ENCODE data around the gene ITGB3BP. TPM values are rescaled to one million over a fixed set of nuclear protein-coding genes. Genes with fewer than 3 reads are reported as not detected.

Gene ITGB3BP
- polyA plus RNA-seq, 1 experiment: 5.5 TPM

DNA sequence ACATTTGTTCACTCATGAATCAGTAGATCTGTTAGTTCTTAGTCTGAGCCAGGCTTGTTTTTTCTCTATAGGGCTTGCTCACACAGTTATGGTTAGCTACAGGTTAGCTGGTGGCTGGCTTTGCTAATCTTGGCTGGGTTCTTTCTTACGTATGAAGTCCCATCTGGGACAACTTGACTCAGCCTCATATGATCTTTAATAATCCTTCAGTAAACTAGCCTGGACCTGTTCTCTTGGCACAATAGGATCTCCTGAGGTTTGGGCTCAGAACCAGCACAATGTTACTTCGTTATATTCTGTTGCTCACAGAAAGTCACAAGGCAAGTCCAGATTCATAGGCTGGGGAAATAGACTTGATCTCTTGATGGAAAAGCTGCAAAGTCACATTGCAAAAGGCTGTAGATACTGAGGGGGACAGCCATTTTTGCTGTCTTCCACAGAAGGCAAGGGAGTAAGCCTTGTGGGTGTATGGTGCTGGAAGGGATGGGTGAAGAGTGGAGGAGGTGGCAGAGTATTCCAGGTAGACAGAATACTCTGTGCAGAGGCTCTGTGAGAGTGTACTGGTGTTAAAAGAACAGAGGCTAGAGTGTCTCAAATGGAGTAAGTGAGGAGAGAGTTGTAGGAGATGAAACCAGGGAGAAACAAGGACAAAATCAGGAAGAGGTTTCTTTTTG lies 24.7 kb upstream of the ITGB3BP start:
- Histone ChIP-seq H3K36me3 (ENCODE audit: control insufficient read depth, insufficient read depth, low read length) (no peaks in the 10 kb centered on the region), H3K4me3 (ENCODE audit: low read depth, low read length) (no peak overlapping the region), H3K27me3 (ENCODE audit: control insufficient read depth, insufficient read depth, low read length) (no peaks in the 10 kb centered on the region)
- CTCF ChIA-PET: interaction anchor here (1.4 kb wide), 1 partner anchor 589 kb away, joined by 3 read pairs; no protein-coding TSS in a partner anchor
- TF ChIP-seq CTCF (IDR thresholded peaks at IDR 0.05; ENCODE audit: insufficient read depth, low read depth, low read length): no peak
- POLR2A ChIA-PET: no interaction called here
- no peak for DNase-seq (ENCODE audit: low read depth)

DNA sequence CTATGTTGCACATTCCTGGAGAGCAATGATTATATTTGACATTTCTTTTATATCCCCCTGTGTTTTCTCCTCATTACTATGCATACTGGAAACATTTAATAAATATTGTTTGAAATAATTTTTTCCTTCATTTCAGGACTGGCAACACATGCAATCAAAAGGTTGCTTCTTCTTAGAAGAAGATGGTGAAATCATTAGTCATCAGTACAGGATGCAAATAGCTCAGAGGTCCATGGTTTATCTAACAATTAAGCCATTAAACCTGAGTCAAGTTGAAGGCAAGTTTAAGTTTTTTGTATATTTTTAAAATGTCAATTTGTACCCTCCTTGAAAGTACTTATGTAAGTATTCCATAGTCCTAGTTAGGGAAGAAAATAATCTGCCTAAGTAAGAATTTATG lies 22.8 kb upstream of the ITGB3BP start:
- no peak for TF ChIP-seq CTCF (IDR thresholded peaks at IDR 0.05; ENCODE audit: insufficient read depth, low read depth, low read length)
- POLR2A ChIA-PET: no interaction called here
- CTCF ChIA-PET: interaction anchor here (1.4 kb wide), 1 partner anchor 10 kb away, joined by 9 read pairs; no protein-coding TSS in a partner anchor
- Histone ChIP-seq H3K36me3 (ENCODE audit: control insufficient read depth, insufficient read depth, low read length) (no peaks in the 10 kb centered on the region), H3K4me3 (ENCODE audit: low read depth, low read length) (no peak overlapping the region), H3K27me3 (ENCODE audit: control insufficient read depth, insufficient read depth, low read length) (no peaks in the 10 kb centered on the region)
- DNase-seq (ENCODE audit: low read depth): no peak

DNA sequence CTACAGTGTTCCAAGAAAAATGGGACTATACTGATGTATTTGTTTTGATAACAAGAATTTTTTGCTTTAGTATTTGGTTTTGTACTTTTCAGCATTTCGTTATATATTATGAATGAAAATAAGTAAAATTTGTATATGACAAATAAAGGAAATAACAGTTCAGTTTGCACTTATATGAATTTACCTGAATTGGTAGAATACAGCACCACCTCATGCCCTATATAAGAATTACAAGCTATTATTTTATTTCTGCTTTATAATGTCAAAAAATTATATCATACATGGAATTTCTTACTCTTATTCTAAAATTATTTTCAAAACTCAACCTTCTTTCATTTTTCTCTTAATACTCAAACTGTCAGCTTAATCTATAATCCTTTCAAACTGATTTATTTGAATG lies 14.9 kb upstream of the ITGB3BP start:
- Histone ChIP-seq H3K27me3 (ENCODE audit: control insufficient read depth, insufficient read depth, low read length) (no peaks in the 10 kb centered on the region), H3K36me3 (ENCODE audit: control insufficient read depth, insufficient read depth, low read length) (no peaks in the 10 kb centered on the region), H3K4me3 (ENCODE audit: low read depth, low read length) (no peak overlapping the region)
- peak; percentile 30; the same call in 1 of the 2 replicates for TF ChIP-seq CTCF (IDR thresholded peaks at IDR 0.05; ENCODE audit: insufficient read depth, low read depth, low read length)
- POLR2A ChIA-PET: no interaction called here
- no peak for DNase-seq (ENCODE audit: low read depth)
- CTCF ChIA-PET: interaction anchor here (0.6 to 1.7 kb wide), 8 partner anchors 10 to 696 kb away, joined by 3 to 5 read pairs (median 3); no protein-coding TSS in a partner anchor

DNA sequence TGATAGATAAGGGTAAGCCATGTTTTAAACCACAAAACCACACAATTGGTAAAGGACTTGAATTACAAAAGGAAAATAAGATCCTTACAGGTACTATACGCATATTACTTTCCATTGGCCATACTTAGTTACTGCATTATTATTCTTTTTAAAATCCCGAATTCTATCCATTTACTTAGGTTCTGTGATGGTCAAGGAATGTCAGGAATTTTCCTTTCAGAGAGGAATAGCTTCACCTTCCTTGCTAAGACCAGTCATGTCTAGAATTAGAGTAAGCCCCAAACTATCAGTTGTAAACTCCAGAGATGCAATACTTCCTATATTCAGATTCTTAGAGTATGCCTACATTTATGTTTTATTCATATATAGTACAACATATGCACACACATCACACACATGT lies 14.0 kb upstream of the ITGB3BP start:
- H3K4me3 ChIP-seq (ENCODE audit: low read depth, low read length): no peak overlapping the region
- no peaks in the 10 kb centered on the region for H3K27me3 ChIP-seq (ENCODE audit: control insufficient read depth, insufficient read depth, low read length)
- POLR2A ChIA-PET: no interaction called here
- no peak for DNase-seq (ENCODE audit: low read depth)
- H3K36me3 ChIP-seq (ENCODE audit: control insufficient read depth, insufficient read depth, low read length): no peaks in the 10 kb centered on the region
- CTCF ChIA-PET: interaction anchor here (0.7 to 1.1 kb wide), 4 partner anchors 9 to 210 kb away, joined by 3 to 5 read pairs (median 3); no protein-coding TSS in a partner anchor
- no peak for TF ChIP-seq CTCF (IDR thresholded peaks at IDR 0.05; ENCODE audit: insufficient read depth, low read depth, low read length)

DNA sequence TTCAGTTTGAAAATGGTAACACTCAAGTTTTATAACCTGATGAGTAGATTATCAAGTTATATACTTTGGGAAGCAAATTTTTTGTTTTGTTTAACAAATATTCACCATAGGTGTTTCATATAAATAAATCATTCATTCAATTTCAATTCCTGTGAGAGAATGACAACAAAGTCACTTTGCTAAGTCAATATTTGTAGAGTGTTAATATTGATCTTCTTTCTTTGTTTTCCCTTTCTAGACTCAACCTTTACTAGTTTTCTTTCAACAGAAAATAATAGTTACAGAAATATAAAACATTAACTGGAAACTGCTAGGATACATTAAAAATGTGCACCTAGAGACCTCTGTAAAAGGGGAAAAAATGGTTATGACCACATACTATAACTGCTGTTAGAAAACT lies 11.4 kb upstream of the ITGB3BP start:
- POLR2A ChIA-PET: no interaction called here

More for the DNA sequence above, 11.4 kb upstream of the ITGB3BP start:
- DNase-seq (ENCODE audit: low read depth): no peak
- CTCF ChIA-PET: no interaction called here
- no peak for TF ChIP-seq CTCF (IDR thresholded peaks at IDR 0.05; ENCODE audit: insufficient read depth, low read depth, low read length)
- no peaks in the 10 kb centered on the region for H3K27me3 ChIP-seq (ENCODE audit: control insufficient read depth, insufficient read depth, low read length)
- no peaks in the 10 kb centered on the region for H3K36me3 ChIP-seq (ENCODE audit: control insufficient read depth, insufficient read depth, low read length)
- no peak overlapping the region for H3K4me3 ChIP-seq (ENCODE audit: low read depth, low read length)

Measured in BJ (cell line).